SIG-M5 treated with dmso at 0.1 percent for 504 hours (cell line): ENCODE data around the gene TEX12.
A peak's percentile ranks its signal among the peaks of the same experiment; 100 is the strongest.
"Not testable (repeated sequence)": the region's sequence is repeated elsewhere in the genome, so short reads cannot be mapped to it uniquely, and the experiment has no call there.

ENCODE experiments used
- DNase-seq: peaks from one replicate; lab custom pipeline; 2025; ENCODE audit not compliant: unreplicated experiment; lab: John Stamatoyannopoulos, UW

TEX12 gene

GRCh38 chr11:112167145-112167544, at the start of gene TEX12:
Gene TEX12, plus strand, starts transcription at chr11:112167372. Its CDS starts 1,897 bp downstream, at chr11:112169269.
- no peak for DNase-seq

- no peak for DNase-seq
Measured at GRCh38 chr11:112118176-112118575, 49.0 kb upstream of the TEX12 start.

GRCh38 chr11:112121981-112122615, 45.1 kb upstream of the TEX12 start:
- DNase-seq, result no peak

GRCh38 chr11:112123129-112123528, 44.0 kb upstream of the TEX12 start:
- no peak for DNase-seq

- no peak for DNase-seq
Measured at GRCh38 chr11:112127056-112127455, 40.1 kb upstream of the TEX12 start.

- DNase-seq, result no peak
Measured at GRCh38 chr11:112128483-112129121, 38.6 kb upstream of the TEX12 start.

- DNase-seq, result peak; percentile 63
Measured at GRCh38 chr11:112129656-112130055, 37.5 kb upstream of the TEX12 start.

- DNase-seq, result no peak
Measured at GRCh38 chr11:112132737-112133136, 34.4 kb upstream of the TEX12 start.

- DNase-seq, result no peak
Measured at GRCh38 chr11:112134473-112134872, 32.7 kb upstream of the TEX12 start.

GRCh38 chr11:112143597-112143996, 23.6 kb upstream of the TEX12 start:
- no peak for DNase-seq

GRCh38 chr11:112150517-112150916, 16.7 kb upstream of the TEX12 start:
- DNase-seq, result no peak

- no peak for DNase-seq
Measured at GRCh38 chr11:112156153-112156955, 10.8 kb upstream of the TEX12 start.

GRCh38 chr11:112156956-112157766, 10.0 kb upstream of the TEX12 start:
- peak; percentile 87 for DNase-seq

- DNase-seq, result peak; percentile 59
Measured at GRCh38 chr11:112159098-112160065, 7.8 kb upstream of the TEX12 start.

GRCh38 chr11:112160091-112160848, 6.9 kb upstream of the TEX12 start:
- no peak for DNase-seq

GRCh38 chr11:112161012-112161411, 6.2 kb upstream of the TEX12 start:
- peak; percentile 40 for DNase-seq

GRCh38 chr11:112162200-112162599, 5.0 kb upstream of the TEX12 start:
- not testable (repeated sequence) for DNase-seq

GRCh38 chr11:112162761-112163546, 4.2 kb upstream of the TEX12 start:
- DNase-seq, result no peak
